Measurements from ENCODE around the gene APEX2.

- TF ChIP-seq ZNF274 (IDR thresholded peaks at IDR 0.05; ENCODE audit: low read depth, low read length), result no peak
- no peak for TF ChIP-seq YY1 (IDR thresholded peaks at IDR 0.05; ENCODE audit: insufficient read depth, insufficient read length)
These were observed 19.8 kb upstream of the APEX2 start for GRCh38 chrX:54980334-54980733.
